OCI-LY3 (cell line): ENCODE measurements around the gene FAM53C.

Source experiments
- H2AFZ ChIP-seq: fragments of 200-600, 300-600 bp; shearing (Covaris generic); 2 replicates; pipeline ENCODE4 v1.6.0; 2014; ENCODE audit warnings: antibody characterized with exemption, low read depth, low read length
- H3K27ac ChIP-seq: fragments of 200-600, 300-600 bp; sonication (generic); 2 replicates; pipeline ENCODE4 v1.5.1; 2014; ENCODE audit warnings: mild to moderate bottlenecking, low read length, moderate library complexity, mixed read lengths
- H3K27me3 ChIP-seq: fragments of 200-600, 300-600 bp; sonication (generic); 2 replicates; pipeline ENCODE4 v1.6.1; 2014; ENCODE audit warnings: low read depth, low read length, mixed read lengths
- H3K36me3 ChIP-seq: fragments of 200-600, 300-600 bp; sonication (generic); replicated peaks from 2 replicates; pipeline ENCODE3; 2014; ENCODE audit warnings: low read depth, low read length, mixed read lengths
- H3K4me1 ChIP-seq: fragments of 300-600, 200-600 bp; sonication (generic); 2 replicates; pipeline ENCODE4 v1.6.1; 2014; ENCODE audit warnings: low read length, mixed read lengths
- H3K4me2 ChIP-seq: fragments of 200-600, 300-600 bp; sonication (generic); 2 replicates; pipeline ENCODE4 v1.6.1; 2014; ENCODE audit warnings: low read length, mixed read lengths
- H3K4me3 ChIP-seq: fragments of 300-600, 200-600 bp; sonication (generic); 2 replicates; pipeline ENCODE4 v1.5.1; 2014; ENCODE audit warnings: antibody characterized with exemption, mild to moderate bottlenecking, low read length, moderate library complexity
- H3K79me2 ChIP-seq: fragments of 300-600, 200-600 bp; shearing (Covaris generic); 2 replicates; pipeline ENCODE4 v1.6.1; 2014; ENCODE audit warnings: mild to moderate bottlenecking, low read length, mixed read lengths
- H3K9ac ChIP-seq: fragments of 300-600, 200-600 bp; shearing (Covaris generic); 2 replicates; pipeline ENCODE4 v1.6.0; 2014; ENCODE audit warnings: mild to moderate bottlenecking, low read length, moderate library complexity
- H3K9me3 ChIP-seq: fragments of 200-600, 300-600 bp; shearing (Covaris generic); 2 replicates; pipeline ENCODE4 v1.6.1; 2014; ENCODE audit warnings: low read length, mixed read lengths; ENCODE audit not compliant: insufficient read depth
- H4K20me1 ChIP-seq: fragments of 200-600, 300-600 bp; sonication (generic); 2 replicates; pipeline ENCODE4 v1.6.1; 2016; ENCODE audit warnings: low read length, mixed read lengths; ENCODE audit not compliant: insufficient read depth
- CTCF ChIP-seq: fragments of 200-600, 300-600 bp; sonication (generic); IDR thresholded peaks from 2 replicates; pipeline ENCODE4 v1.5.1; 2014; ENCODE audit warnings: antibody characterized with exemption, low read length, low read depth
- EZH2phosphoT487 ChIP-seq: fragments of 200-600 bp; shearing (Covaris generic); IDR thresholded peaks from 2 replicates; pipeline ENCODE4 v1.6.1; 2018; ENCODE audit warnings: antibody characterized with exemption, mixed run types, low read depth

Gene FAM53C

GRCh38 chr5:138360941-138361452 lies 22.9 kb downstream of the FAM53C start:
- Histone ChIP-seq H3K27me3 (no peaks in the 10 kb centered on the region), H4K20me1 (peaks cover 47% of the 10 kb centered on the region), H3K4me1 (no peaks in the 10 kb centered on the region), H3K36me3 (no peaks in the 10 kb centered on the region), H3K9ac (no peak overlapping the region), H3K27ac (no peak overlapping the region), H3K4me2 (no peak overlapping the region), H3K4me3 (no peak overlapping the region), H3K79me2 (peaks cover 94% of the 10 kb centered on the region), H3K9me3 (no peaks in the 10 kb centered on the region), H2AFZ (no peak overlapping the region)
- TF ChIP-seq EZH2phosphoT487, result no peak
- TF ChIP-seq CTCF, result no peak

- H3K9ac ChIP-seq, result no peak overlapping the region
- H3K36me3 ChIP-seq, result no peaks in the 10 kb centered on the region
- no peak overlapping the region for H3K4me3 ChIP-seq
- peaks cover 64% of the 10 kb centered on the region for H4K20me1 ChIP-seq
- no peaks in the 10 kb centered on the region for H3K27me3 ChIP-seq
- peaks cover 97% of the 10 kb centered on the region for H3K79me2 ChIP-seq
- peaks cover 19% of the 10 kb centered on the region for H3K4me1 ChIP-seq
- no peak overlapping the region for H3K27ac ChIP-seq
- no peak overlapping the region for H2AFZ ChIP-seq
- no peaks in the 10 kb centered on the region for H3K9me3 ChIP-seq
- H3K4me2 ChIP-seq, result no peak overlapping the region
- TF ChIP-seq CTCF, result no peak
- no peak for TF ChIP-seq EZH2phosphoT487
Measured at GRCh38 chr5:138364576-138364975, 26.5 kb downstream of the FAM53C start.

- no peaks in the 10 kb centered on the region for H3K9me3 ChIP-seq
- peaks cover 62% of the 10 kb centered on the region for H4K20me1 ChIP-seq
Measured at GRCh38 chr5:138366632-138367382, 28.7 kb downstream of the FAM53C start.

More at GRCh38 chr5:138366632-138367382, 28.7 kb downstream of the FAM53C start:
- H3K9ac ChIP-seq, result no peak overlapping the region
- no peaks in the 10 kb centered on the region for H3K36me3 ChIP-seq
- H2AFZ ChIP-seq, result no peak overlapping the region
- TF ChIP-seq CTCF (no peak), EZH2phosphoT487 (no peak)
- H3K27me3 ChIP-seq, result no peaks in the 10 kb centered on the region
- H3K27ac ChIP-seq, result no peak overlapping the region
- H3K4me3 ChIP-seq, result no peak overlapping the region
- peaks cover 42% of the 10 kb centered on the region for H3K4me1 ChIP-seq
- H3K4me2 ChIP-seq, result no peak overlapping the region
- peaks cover 97% of the 10 kb centered on the region for H3K79me2 ChIP-seq
